GM19452 (cell line): Measurements from ENCODE around the gene TICAM1.
"Not testable (repeated sequence)": the region's sequence is repeated elsewhere in the genome, so short reads cannot be mapped to it uniquely, and the experiment has no call there.

Experiments
- ATAC-seq: cut with Tn5 transposase; IDR thresholded peaks from one replicate; pipeline ENCODE4 v1.9.1; 2021; ENCODE audit not compliant: unreplicated experiment

TICAM1 gene

GRCh38 chr19:4845975-4846374 is 14.5 kb upstream of the TICAM1 start:
- ATAC-seq: not testable (repeated sequence)

- no peak for ATAC-seq
These were observed 13.1 kb upstream of the TICAM1 start for GRCh38 chr19:4844348-4845179.

- ATAC-seq: no peak
These were observed 12.1 kb upstream of the TICAM1 start for GRCh38 chr19:4843647-4843965.

- ATAC-seq: no peak
These were observed 7.7 kb upstream of the TICAM1 start for GRCh38 chr19:4839192-4839591.

- ATAC-seq: no peak
These were observed 1.3 kb upstream of the TICAM1 start for GRCh38 chr19:4832776-4833175.

- not testable (repeated sequence) for ATAC-seq
These were observed 448 bp upstream of the TICAM1 start for GRCh38 chr19:4831979-4832340.

- ATAC-seq: no peak
These were observed 695 bp downstream of the TICAM1 start for GRCh38 chr19:4830768-4831265.

- no peak for ATAC-seq
These were observed 1.2 kb downstream of the TICAM1 start for GRCh38 chr19:4830332-4830731.

- ATAC-seq: no peak
These were observed 2.4 kb downstream of the TICAM1 start for GRCh38 chr19:4829001-4829712.

GRCh38 chr19:4823577-4823976 is 7.9 kb downstream of the TICAM1 start:
- ATAC-seq: no peak

GRCh38 chr19:4822354-4822753 is 9.2 kb downstream of the TICAM1 start:
- not testable (repeated sequence) for ATAC-seq

GRCh38 chr19:4821265-4821664 is 10.2 kb downstream of the TICAM1 start:
- no peak for ATAC-seq

- ATAC-seq: no peak
These were observed 13.8 kb downstream of the TICAM1 start for GRCh38 chr19:4817467-4818277.

- no peak for ATAC-seq
These were observed 14.6 kb downstream of the TICAM1 start for GRCh38 chr19:4816950-4817278.

GRCh38 chr19:4816202-4816949 is 15.1 kb downstream of the TICAM1 start:
- no peak for ATAC-seq

GRCh38 chr19:4815426-4816201 is 15.9 kb downstream of the TICAM1 start:
- ATAC-seq: no peak

GRCh38 chr19:4814625-4815425 is 16.7 kb downstream of the TICAM1 start:
- ATAC-seq: no peak

GRCh38 chr19:4811328-4812131 is 20.0 kb downstream of the TICAM1 start:
- ATAC-seq: no peak

- ATAC-seq: no peak
These were observed 24.3 kb downstream of the TICAM1 start for GRCh38 chr19:4807188-4807587.
